ENCODE results near the gene MAPRE3.

Gene MAPRE3

DNA sequence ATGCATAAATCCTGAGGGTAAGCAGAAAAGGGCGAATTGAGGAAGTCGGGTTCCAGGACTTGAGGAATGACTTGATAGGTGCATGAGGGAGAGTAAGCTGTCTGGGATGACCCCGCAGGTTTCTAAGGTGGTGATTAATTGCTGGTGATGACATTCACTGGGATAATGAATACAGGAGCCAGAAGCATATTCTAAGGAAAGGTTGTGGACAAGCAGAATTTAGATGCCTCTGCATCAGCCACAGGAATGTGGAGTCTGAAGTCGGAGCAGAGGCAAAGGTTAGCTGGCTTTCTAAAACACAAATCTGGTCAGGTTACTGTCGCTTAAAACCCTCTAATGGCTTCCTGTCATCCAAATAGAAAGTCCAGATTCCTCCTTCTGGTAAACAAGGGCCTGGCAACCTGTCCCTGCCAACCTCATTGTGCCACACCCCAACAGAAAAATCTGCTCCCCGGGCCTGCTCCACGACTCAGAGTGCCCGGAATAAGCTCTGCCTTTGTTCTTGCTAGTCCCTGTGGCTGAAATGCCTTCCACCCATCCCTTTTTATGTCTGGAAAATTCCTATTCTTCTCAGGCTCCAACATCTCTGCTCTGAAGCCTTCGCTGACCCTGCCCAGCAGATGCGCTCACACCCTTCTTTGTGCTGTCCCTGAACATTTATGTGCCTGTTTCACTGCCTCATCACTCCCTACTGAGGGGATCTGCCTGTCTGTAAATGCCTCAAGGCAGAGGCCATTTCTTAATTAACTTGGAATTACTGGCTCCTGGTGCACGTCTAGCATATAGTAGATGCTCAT lies 51.0 kb downstream of the MAPRE3 start:
- no peak overlapping the region for H2BK5ac ChIP-seq (ENCODE audit: low read depth, low read length, poor library complexity, severe bottlenecking)
- H3K23ac ChIP-seq (ENCODE audit: low read length in 2 of 2): no peak overlapping the region
- no peak overlapping the region for H2AFZ ChIP-seq (ENCODE audit: low read depth, low read length)
- no peak overlapping the region for H4K8ac ChIP-seq (ENCODE audit: low read length)
- H3K4me1 ChIP-seq (ENCODE audit: control insufficient read depth, insufficient read depth, low read depth, low read length): peaks cover 11% of the 10 kb centered on the region
- no peak overlapping the region for H4K91ac ChIP-seq (ENCODE audit: low read length)
- no peak overlapping the region for H3K14ac ChIP-seq (ENCODE audit: low read length in 2 of 2)
- H3K4ac ChIP-seq (ENCODE audit: low read depth in 1 of 2, low read length in 2 of 2): peak overlapping the region in 1 of 2 experiments; percentile 21
- no peak overlapping the region for H3K4me3 ChIP-seq (ENCODE audit: insufficient read depth in 1 of 2, low read depth in 1 of 2, low read length in 2 of 2)
- peak; percentile 40 for DNase-seq
- no peak overlapping the region for H2BK120ac ChIP-seq (ENCODE audit: low read depth, low read length)
- no peak overlapping the region for H3K4me2 ChIP-seq (ENCODE audit: low read length, poor library complexity, severe bottlenecking)
- H3K27ac ChIP-seq (ENCODE audit: low read length, poor library complexity, severe bottlenecking): peak overlapping the region; percentile 58
- no peaks in the 10 kb centered on the region for H3K9me3 ChIP-seq (ENCODE audit: control insufficient read depth, low read length)
- H3K36me3 ChIP-seq (ENCODE audit: control insufficient read depth in 1 of 2, insufficient read depth in 2 of 2, low read depth in 1 of 2, low read length in 2 of 2): peaks cover 33 to 44% of the 10 kb centered on the region in 2 experiments
- H2BK15ac ChIP-seq (ENCODE audit: low read depth, poor library complexity, severe bottlenecking): no peak overlapping the region
- no peaks in the 10 kb centered on the region for H3K27me3 ChIP-seq (ENCODE audit: control insufficient read depth in 1 of 2, insufficient read depth in 1 of 2, low read length in 2 of 2)
- H2AK5ac ChIP-seq (ENCODE audit: low read length, severe bottlenecking): peak overlapping the region; percentile 16
- peak overlapping the region in 1 of 2 experiments; percentile 48 for H3K18ac ChIP-seq (ENCODE audit: low read depth in 1 of 2, low read length in 2 of 2)
- 65% methylated on average over 11 of the region's 11 CpGs for WGBS
- H3K79me1 ChIP-seq (replicated peaks; ENCODE audit: low read length, poor library complexity, severe bottlenecking): peaks cover 15% of the 10 kb centered on the region
- H2BK12ac ChIP-seq (ENCODE audit: low read length in 2 of 2): no peak overlapping the region
- H3K9ac ChIP-seq (ENCODE audit: low read length): peak overlapping the region; percentile 60

DNA sequence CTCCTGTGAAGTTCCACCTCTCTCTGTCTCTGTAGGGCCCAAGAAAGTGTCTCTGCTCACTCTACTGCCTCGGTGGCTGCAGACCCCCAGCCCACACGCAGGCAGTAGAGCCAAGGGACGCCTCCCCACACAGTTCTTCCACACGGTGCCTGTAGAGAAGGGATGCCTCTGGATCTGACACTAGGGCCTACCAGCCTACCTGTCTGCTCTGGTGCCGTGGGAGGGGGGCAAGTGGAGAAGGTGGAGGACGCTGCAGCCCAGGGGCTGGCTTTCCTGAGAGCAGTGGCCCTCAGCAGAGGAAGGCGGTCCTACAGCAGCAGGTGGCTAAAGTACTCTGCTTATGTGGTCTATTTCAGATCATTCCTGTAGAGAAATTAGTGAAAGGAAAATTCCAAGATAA lies 53.3 kb downstream of the MAPRE3 start:
- H3K14ac ChIP-seq (ENCODE audit: low read length in 2 of 2): no peak overlapping the region
- H3K18ac ChIP-seq (ENCODE audit: low read depth in 1 of 2, low read length in 2 of 2): no peak overlapping the region
- H3K9ac ChIP-seq (ENCODE audit: low read length): no peak overlapping the region
- no peak overlapping the region for H2BK5ac ChIP-seq (ENCODE audit: low read depth, low read length, poor library complexity, severe bottlenecking)
- no peak overlapping the region for H2BK15ac ChIP-seq (ENCODE audit: low read depth, poor library complexity, severe bottlenecking)
- no peak overlapping the region for H3K4me3 ChIP-seq (ENCODE audit: insufficient read depth in 1 of 2, low read depth in 1 of 2, low read length in 2 of 2)
- H3K23ac ChIP-seq (ENCODE audit: low read length in 2 of 2): no peak overlapping the region
- H2AFZ ChIP-seq (ENCODE audit: low read depth, low read length): no peak overlapping the region
- H3K9me3 ChIP-seq (ENCODE audit: control insufficient read depth, low read length): no peaks in the 10 kb centered on the region
- H3K4me2 ChIP-seq (ENCODE audit: low read length, poor library complexity, severe bottlenecking): no peak overlapping the region
- H2BK120ac ChIP-seq (ENCODE audit: low read depth, low read length): no peak overlapping the region
- peaks cover 9% of the 10 kb centered on the region for H3K4me1 ChIP-seq (ENCODE audit: control insufficient read depth, insufficient read depth, low read depth, low read length)
- H3K27ac ChIP-seq (ENCODE audit: low read length, poor library complexity, severe bottlenecking): no peak overlapping the region
- no peak overlapping the region for H3K4ac ChIP-seq (ENCODE audit: low read depth in 1 of 2, low read length in 2 of 2)
- H3K79me1 ChIP-seq (replicated peaks; ENCODE audit: low read length, poor library complexity, severe bottlenecking): peaks cover 25% of the 10 kb centered on the region
- H2AK5ac ChIP-seq (ENCODE audit: low read length, severe bottlenecking): no peak overlapping the region
- no peak overlapping the region for H4K91ac ChIP-seq (ENCODE audit: low read length)
- H3K27me3 ChIP-seq (ENCODE audit: control insufficient read depth in 1 of 2, insufficient read depth in 1 of 2, low read length in 2 of 2): no peaks in the 10 kb centered on the region
- H3K36me3 ChIP-seq (ENCODE audit: control insufficient read depth in 1 of 2, insufficient read depth in 2 of 2, low read depth in 1 of 2, low read length in 2 of 2): peaks cover 50 to 63% of the 10 kb centered on the region in 2 experiments
- DNase-seq: no peak
- WGBS: 94% methylated on average over 7 of the region's 7 CpGs
- no peak overlapping the region for H4K8ac ChIP-seq (ENCODE audit: low read length)
- H2BK12ac ChIP-seq (ENCODE audit: low read length in 2 of 2): no peak overlapping the region

DNA sequence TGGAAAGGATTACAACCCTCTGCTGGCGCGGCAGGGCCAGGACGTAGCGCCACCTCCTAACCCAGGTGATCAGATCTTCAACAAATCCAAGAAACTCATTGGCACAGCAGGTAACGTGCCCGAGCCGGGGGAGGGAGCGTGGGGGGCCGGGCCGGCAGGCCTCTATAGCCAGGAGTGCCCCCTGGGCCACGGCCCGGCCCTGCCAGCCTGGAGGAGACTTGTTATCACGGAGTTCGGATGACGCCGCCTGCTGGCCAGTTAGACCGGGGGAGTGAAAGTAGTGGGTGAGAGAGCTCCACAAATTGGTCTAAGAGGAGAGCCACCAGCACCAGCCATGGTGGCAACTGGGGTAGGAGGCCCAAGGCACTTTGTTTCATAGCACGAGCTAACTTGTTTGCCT lies 53.8 kb downstream of the MAPRE3 start:
- H3K4ac ChIP-seq (ENCODE audit: low read depth in 1 of 2, low read length in 2 of 2): no peak overlapping the region
- H3K27ac ChIP-seq (ENCODE audit: low read length, poor library complexity, severe bottlenecking): no peak overlapping the region
- H3K23ac ChIP-seq (ENCODE audit: low read length in 2 of 2): no peak overlapping the region
- no peak overlapping the region for H2AFZ ChIP-seq (ENCODE audit: low read depth, low read length)
- H2BK12ac ChIP-seq (ENCODE audit: low read length in 2 of 2): no peak overlapping the region
- H3K4me1 ChIP-seq (ENCODE audit: control insufficient read depth, insufficient read depth, low read depth, low read length): peaks cover 9% of the 10 kb centered on the region
- no peak overlapping the region for H4K8ac ChIP-seq (ENCODE audit: low read length)
- no peaks in the 10 kb centered on the region for H3K9me3 ChIP-seq (ENCODE audit: control insufficient read depth, low read length)
- 72% methylated on average over 18 of the region's 18 CpGs for WGBS
- no peak overlapping the region for H3K4me3 ChIP-seq (ENCODE audit: insufficient read depth in 1 of 2, low read depth in 1 of 2, low read length in 2 of 2)
- no peak overlapping the region for H3K9ac ChIP-seq (ENCODE audit: low read length)
- peaks cover 50 to 64% of the 10 kb centered on the region in 2 experiments for H3K36me3 ChIP-seq (ENCODE audit: control insufficient read depth in 1 of 2, insufficient read depth in 2 of 2, low read depth in 1 of 2, low read length in 2 of 2)
- DNase-seq: peak; percentile 16
- no peak overlapping the region for H4K91ac ChIP-seq (ENCODE audit: low read length)
- no peak overlapping the region for H3K4me2 ChIP-seq (ENCODE audit: low read length, poor library complexity, severe bottlenecking)
- H2AK5ac ChIP-seq (ENCODE audit: low read length, severe bottlenecking): no peak overlapping the region
- peaks cover 28% of the 10 kb centered on the region for H3K79me1 ChIP-seq (replicated peaks; ENCODE audit: low read length, poor library complexity, severe bottlenecking)
- no peak overlapping the region for H2BK5ac ChIP-seq (ENCODE audit: low read depth, low read length, poor library complexity, severe bottlenecking)
- H3K14ac ChIP-seq (ENCODE audit: low read length in 2 of 2): no peak overlapping the region
- no peak overlapping the region for H2BK15ac ChIP-seq (ENCODE audit: low read depth, poor library complexity, severe bottlenecking)
- no peaks in the 10 kb centered on the region for H3K27me3 ChIP-seq (ENCODE audit: control insufficient read depth in 1 of 2, insufficient read depth in 1 of 2, low read length in 2 of 2)
- H2BK120ac ChIP-seq (ENCODE audit: low read depth, low read length): no peak overlapping the region
- H3K18ac ChIP-seq (ENCODE audit: low read depth in 1 of 2, low read length in 2 of 2): no peak overlapping the region

DNA sequence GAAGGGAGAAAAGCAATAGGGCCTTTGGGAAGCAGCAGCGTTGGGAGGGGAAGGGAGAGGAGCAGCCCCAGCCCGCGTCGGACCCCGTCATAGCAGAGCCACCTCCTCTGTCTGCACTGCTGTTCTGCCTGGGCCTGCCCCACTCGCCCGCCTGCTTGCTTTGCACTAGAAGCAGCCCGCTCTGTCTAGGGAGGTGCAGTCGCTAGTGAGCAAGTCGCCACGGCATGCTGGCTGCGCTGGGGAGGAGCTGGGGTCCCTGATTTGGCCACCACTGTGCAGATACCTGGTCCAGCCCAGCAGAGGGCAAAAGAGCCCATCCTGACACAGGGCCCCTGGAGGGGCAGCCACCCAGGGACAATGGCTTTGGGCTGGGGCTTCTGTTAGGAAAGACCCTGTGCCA lies 54.4 kb downstream of the MAPRE3 start:
- Histone ChIP-seq H3K36me3 (ENCODE audit: control insufficient read depth in 1 of 2, insufficient read depth in 2 of 2, low read depth in 1 of 2, low read length in 2 of 2) (peaks cover 50 to 70% of the 10 kb centered on the region in 2 experiments), H3K18ac (ENCODE audit: low read depth in 1 of 2, low read length in 2 of 2) (no peak overlapping the region), H3K27ac (ENCODE audit: low read length, poor library complexity, severe bottlenecking) (no peak overlapping the region), H2BK120ac (ENCODE audit: low read depth, low read length) (no peak overlapping the region), H3K27me3 (ENCODE audit: control insufficient read depth in 1 of 2, insufficient read depth in 1 of 2, low read length in 2 of 2) (no peaks in the 10 kb centered on the region), H4K8ac (ENCODE audit: low read length) (peak overlapping the region; percentile 20), H2BK15ac (ENCODE audit: low read depth, poor library complexity, severe bottlenecking) (no peak overlapping the region), H3K4me3 (ENCODE audit: insufficient read depth in 1 of 2, low read depth in 1 of 2, low read length in 2 of 2) (no peak overlapping the region), H2BK5ac (ENCODE audit: low read depth, low read length, poor library complexity, severe bottlenecking) (no peak overlapping the region), H3K9me3 (ENCODE audit: control insufficient read depth, low read length) (no peaks in the 10 kb centered on the region), H3K23ac (ENCODE audit: low read length in 2 of 2) (no peak overlapping the region), H2AFZ (ENCODE audit: low read depth, low read length) (no peak overlapping the region), H2BK12ac (ENCODE audit: low read length in 2 of 2) (no peak overlapping the region), H3K4me1 (ENCODE audit: control insufficient read depth, insufficient read depth, low read depth, low read length) (peaks cover 11% of the 10 kb centered on the region), H3K79me1 (replicated peaks; ENCODE audit: low read length, poor library complexity, severe bottlenecking) (peaks cover 32% of the 10 kb centered on the region), H4K91ac (ENCODE audit: low read length) (no peak overlapping the region), H3K4me2 (ENCODE audit: low read length, poor library complexity, severe bottlenecking) (no peak overlapping the region), H2AK5ac (ENCODE audit: low read length, severe bottlenecking) (no peak overlapping the region), H3K14ac (ENCODE audit: low read length in 2 of 2) (no peak overlapping the region), H3K4ac (ENCODE audit: low read depth in 1 of 2, low read length in 2 of 2) (no peak overlapping the region), H3K9ac (ENCODE audit: low read length) (no peak overlapping the region)
- 97% methylated on average over 12 of the region's 12 CpGs for WGBS
- DNase-seq: no peak

Measured in mesenchymal stem cell (in vitro differentiated cells and primary cell).